HepG2 (cell line): ENCODE measurements around the gene LYSMD3. TPM values are rescaled to one million over a fixed set of nuclear protein-coding genes. Genes with fewer than 3 reads are reported as not detected.
A peak's percentile ranks its signal among the peaks of the same experiment; 100 is the strongest.
"Not testable (repeated sequence)": the region's sequence is repeated elsewhere in the genome, so short reads cannot be mapped to it uniquely, and the experiment has no call there.

Source experiments
- ATAC-seq: fragments of 200-7000 bp; cut with Tn5 transposase; 3 replicates; pipeline ENCODE4 v1.9.1; 2020; ENCODE audit warnings: mild to moderate bottlenecking, moderate library complexity
- BruUV-seq: library from RNA; stranded (reverse); fragments of 400-500 nt; replicated peaks from 2 replicates; lab custom pipeline; 2021; lab: Mats Ljungman, UMichigan
- CTCF ChIA-PET: fragments of 300-600 bp; formaldehyde crosslinking; extraction: SDS; loops from one replicate; lab custom pipeline; 2021; ENCODE audit warnings: low total read pairs, inconsistent platforms, low intra/inter-chr PET ratio; lab: Yijun Ruan, JAX
- POLR2A ChIA-PET: fragments of 350-600 bp; sonication (Branson Sonifier 250); formaldehyde crosslinking; loops from one replicate; lab custom pipeline; 2020; ENCODE audit warnings: antibody characterized with exemption, inconsistent platforms; lab: Yijun Ruan, JAX
- DNase-seq: peaks from one replicate; pipeline ENCODE4 v3.0.0-alpha.2; 2015; ENCODE audit warnings: low spot score
- FAIRE-seq: peaks from 3 replicates; lab custom pipeline; 2011; peaks lifted over from hg19 to GRCh38; lab: Jason Lieb, UNC
- H2AFZ ChIP-seq: one replicate; pipeline ENCODE4 v1.6.1; 2011; ENCODE audit warnings: low read length, inconsistent platforms
- H3K27ac ChIP-seq: fragments of 300-600 bp; 3 replicates; pipeline ENCODE4 v1.8.0; 2011; ENCODE audit warnings: mixed run types, mild to moderate bottlenecking, mixed read lengths, low read length, inconsistent platforms; ENCODE audit not compliant: insufficient read depth; ENCODE audit errors: extremely low read length
- H3K27me3 ChIP-seq, 2 experiments: fragments of 200-600 bp in 1 of 2; 2 replicates in 1 of 2; 3 replicates in 1 of 2; pipeline versions ENCODE4 v1.6.0 to v1.8.0; 2011; ENCODE audit warnings: low read length in 2 of 2, mild to moderate bottlenecking in 2 of 2, moderate library complexity in 2 of 2, inconsistent platforms in 1 of 2; ENCODE audit not compliant: insufficient read depth in 2 of 2, control insufficient read depth in 1 of 2
- H3K36me3 ChIP-seq, 2 experiments: fragments of 200-600 bp in 1 of 2; replicated peaks in 1 of 2; 2 replicates in 1 of 2; 3 replicates in 1 of 2; pipeline versions ENCODE4 v1.5.1 to v1.8.0; 2011; ENCODE audit warnings: low read length in 2 of 2, inconsistent platforms in 1 of 2; ENCODE audit not compliant: insufficient read depth in 2 of 2, control insufficient read depth in 1 of 2
- H3K4me1 ChIP-seq: 2 replicates; pipeline ENCODE4 v1.5.1; 2012; ENCODE audit warnings: low read length, inconsistent platforms; ENCODE audit not compliant: insufficient read depth
- H3K4me2 ChIP-seq: 2 replicates; pipeline ENCODE4 v1.6.0; 2011; ENCODE audit warnings: low read depth, low read length, inconsistent platforms
- H3K4me3 ChIP-seq, 3 experiments: fragments of 200-600 bp in 1 of 3; sonication (generic), shearing (Covaris generic) in 1 of 3; replicated peaks in 1 of 3; 2 replicates each; pipeline ENCODE4 v1.5.1; 2011 to 2016; ENCODE audit warnings: low read length in 3 of 3, inconsistent platforms in 2 of 3, low read depth in 2 of 3, mild to moderate bottlenecking in 2 of 3, control low read depth in 1 of 3, mixed read lengths in 1 of 3; ENCODE audit not compliant: insufficient read depth in 1 of 3
- H3K79me2 ChIP-seq: one replicate; pipeline ENCODE4 v1.6.1; 2011; ENCODE audit warnings: low read length, inconsistent platforms; ENCODE audit not compliant: insufficient read depth
- H3K9ac ChIP-seq: 2 replicates; pipeline ENCODE4 v1.6.0; 2011; ENCODE audit warnings: mild to moderate bottlenecking, low read depth, low read length, inconsistent platforms; ENCODE audit not compliant: insufficient read depth
- H3K9me3 ChIP-seq: 2 replicates; pipeline ENCODE4 v1.5.1; 2012; ENCODE audit warnings: mild to moderate bottlenecking, low read length
- H4K20me1 ChIP-seq: 2 replicates; pipeline ENCODE4 v1.6.0; 2011; ENCODE audit warnings: inconsistent platforms, mild to moderate bottlenecking, low read length, moderate library complexity; ENCODE audit not compliant: insufficient read depth
- AGO1 ChIP-seq: fragments of 200-400 bp; formaldehyde crosslinking; IDR thresholded peaks from 2 replicates; pipeline ENCODE4 v1.6.1; 2017; ENCODE audit warnings: mild to moderate bottlenecking, low read depth, low read length, moderate library complexity; ENCODE audit not compliant: poor library complexity, severe bottlenecking
- CERS6 ChIP-seq: sonication (generic); formaldehyde crosslinking; IDR thresholded peaks from 2 replicates; pipeline ENCODE4 v1.5.0; 2020; ENCODE audit warnings: missing genetic modification reagents
- GATA4 ChIP-seq: sonication (generic); IDR thresholded peaks from 2 replicates; pipeline ENCODE4 v1.6.1; 2016; ENCODE audit warnings: antibody characterized with exemption, low read depth, borderline replicate concordance
- GZF1 ChIP-seq: sonication (generic); formaldehyde crosslinking; IDR thresholded peaks from 2 replicates; pipeline ENCODE4 v1.5.1; 2020; ENCODE audit warnings: mild to moderate bottlenecking, missing genetic modification reagents
- PAF1 ChIP-seq: IDR thresholded peaks from 2 replicates; pipeline ENCODE4 v1.6.1; 2016; ENCODE audit warnings: missing genetic modification reagents, missing compliant biosample characterization
- RCOR2 ChIP-seq: IDR thresholded peaks from 2 replicates; pipeline ENCODE4 v1.6.1; 2016; ENCODE audit warnings: missing biosample characterization, missing genetic modification reagents
- SRY ChIP-seq: sonication (generic); formaldehyde crosslinking; IDR thresholded peaks from 2 replicates; pipeline ENCODE4 v1.8.0; 2022; ENCODE audit warnings: mild to moderate bottlenecking, missing genetic modification reagents
- TFDP2 ChIP-seq: sonication (generic); formaldehyde crosslinking; IDR thresholded peaks from 2 replicates; pipeline ENCODE4 v1.4.0; 2020; ENCODE audit warnings: missing genetic modification reagents
- WIZ ChIP-seq: sonication (generic); formaldehyde crosslinking; IDR thresholded peaks from 2 replicates; pipeline ENCODE4 v1.5.1; 2020; ENCODE audit warnings: mild to moderate bottlenecking, missing genetic modification reagents
- YY1 ChIP-seq: IDR thresholded peaks from 2 replicates; pipeline ENCODE4 v1.6.1; 2011; ENCODE audit warnings: low read length, low read depth, moderate library complexity, mild to moderate bottlenecking; ENCODE audit not compliant: insufficient read depth, insufficient replicate concordance
- ZBTB1 ChIP-seq: sonication (generic); formaldehyde crosslinking; IDR thresholded peaks from 2 replicates; pipeline ENCODE4 v1.4.0; 2020; ENCODE audit warnings: missing genetic modification reagents, borderline replicate concordance
- ZFP36L1 ChIP-seq: sonication (generic); formaldehyde crosslinking; IDR thresholded peaks from 2 replicates; pipeline ENCODE4 v1.8.0; 2022; ENCODE audit warnings: mild to moderate bottlenecking, missing genetic modification reagents, moderate library complexity
- ZNF276 ChIP-seq: sonication (generic); formaldehyde crosslinking; IDR thresholded peaks from 2 replicates; pipeline ENCODE4 v1.4.0; 2020; ENCODE audit warnings: mild to moderate bottlenecking, low read depth, missing genetic modification reagents
- WGBS: methylation state at CpG from one replicate; pipeline ENCODE4 v1.1.6; 2017; ENCODE audit warnings: low lambda C conversion rate; 5-methylcytosine and 5-hydroxymethylcytosine counted together
- in situ Hi-C: cut with HindIII; loops from 2 replicates; pipeline ENCODE4 v1.10.0; 2017; ENCODE audit warnings: low pct_unique_long_range_greater_than_20kb; ENCODE audit not compliant: extremely low pct_ligation_motif_present
- intact Hi-C: fragments of 100-400 bp; cut with micrococcal nuclease; formaldehyde crosslinking; loops from one replicate; pipeline ENCODE4 v1.10.0; 2022; ENCODE audit not compliant: unreplicated experiment
- polyA plus RNA-seq, 8 experiments: library from polyadenylated mRNA; depleted of rRNA in 3 of 8; stranded (reverse) in 7 of 8; unstranded in 1 of 8; fragments of >200 nt; fragmentation: Illumina TruSeq in 4 of 8; extraction: Trizol in 4 of 8; gene quantifications; 2 replicates each; pipeline versions ENCODE4 v1.2.1 to v1.2.3, GENCODE V29; 2011 to 2016; ENCODE audit warnings: low read depth in 4 of 8, missing spikeins in 1 of 8, mixed read lengths in 1 of 8; ENCODE audit not compliant: insufficient read depth in 1 of 8
- total RNA-seq, 5 experiments: library from RNA; depleted of rRNA; stranded (reverse); fragments of >200 nt; fragmentation: Illumina TruSeq; extraction: Trizol; gene quantifications; 2 replicates each; pipeline ENCODE4 v1.2.3, GENCODE V29; 2016; ENCODE audit warnings: low read depth in 1 of 5

LYSMD3 gene
- total and polyA plus RNA-seq, 2 of the 13 experiments (the other 11 are each of a cell fraction or from before 2014, with no cell fraction given), result 9.1 to 13.8 TPM

GRCh38 chr5:90529194-90529938, at the start of gene LYSMD3 (continued):
- TF ChIP-seq CERS6 (CRISPR knock-in tag), result no peak
- peak; percentile 81; the same call in 1 of the 2 replicates for TF ChIP-seq WIZ (CRISPR knock-in tag)
- TF ChIP-seq PAF1 (CRISPR knock-in tag), result no peak
- no peak for TF ChIP-seq SRY (CRISPR knock-in tag)
- TF ChIP-seq AGO1, result peak; percentile 23
- peak; percentile 80 for TF ChIP-seq YY1
- TF ChIP-seq GZF1, result no peak
- 0 out of 2 replicates have a peak, but pooled peaks have one; percentile 40 for TF ChIP-seq GATA4
- no peak for TF ChIP-seq RCOR2 (CRISPR knock-in tag)
- TF ChIP-seq ZBTB1, result no peak
- no peak for TF ChIP-seq ZFP36L1 (CRISPR knock-in tag)
- TF ChIP-seq TFDP2 (CRISPR knock-in tag), result no peak
- TF ChIP-seq ZNF276 (CRISPR knock-in tag), result peak; percentile 44

GRCh38 chr5:90576566-90576965, 47.2 kb upstream of the LYSMD3 start:
- POLR2A ChIA-PET, H3K4me3 ChIP-seq, H3K9me3 ChIP-seq, H4K20me1 ChIP-seq, FAIRE-seq, H2AFZ ChIP-seq, DNase-seq, CTCF ChIA-PET, H3K79me2 ChIP-seq, intact Hi-C loops, ATAC-seq, H3K27ac ChIP-seq, H3K36me3 ChIP-seq, H3K4me2 ChIP-seq, in situ Hi-C loops, H3K4me1 ChIP-seq, BruUV-seq, H3K27me3 ChIP-seq, H3K9ac ChIP-seq: not testable (repeated sequence)
- 32% methylated on average over 3 of the region's 3 CpGs for WGBS
